GM12891 (cell line): ENCODE results near the gene NAALADL2.

Experiments
- PAX5 ChIP-seq: IDR thresholded peaks from 2 replicates; pipeline ENCODE4 v1.6.1; 2011; ENCODE audit warnings: low read length, moderate library complexity, mild to moderate bottlenecking; ENCODE audit not compliant: insufficient read depth, severe bottlenecking
- POLR2A ChIP-seq: IDR thresholded peaks from 2 replicates; pipeline ENCODE4 v1.6.1; 2011; ENCODE audit warnings: low read depth, low read length, control low read depth
- POLR2AphosphoS5 ChIP-seq: IDR thresholded peaks from 2 replicates; pipeline ENCODE4 v1.6.1; 2011; ENCODE audit warnings: low read depth, low read length, control low read depth
- POU2F2 ChIP-seq: IDR thresholded peaks from 2 replicates; pipeline ENCODE4 v1.6.1; 2011; ENCODE audit warnings: low read depth, mild to moderate bottlenecking, control low read depth, low read length, moderate library complexity
- SPI1 ChIP-seq: IDR thresholded peaks from 2 replicates; pipeline ENCODE4 v1.6.1; 2011; ENCODE audit warnings: low read depth, low read length, control low read depth
- TAF1 ChIP-seq: IDR thresholded peaks from 2 replicates; pipeline ENCODE4 v1.6.1; 2011; ENCODE audit warnings: low read depth, low read length, control low read depth

GRCh38 chr3:175224051-175224450, 364.9 kb downstream of the NAALADL2 start:
- TF ChIP-seq POLR2A, result peak; percentile 56
- peak; percentile 74 for TF ChIP-seq POLR2AphosphoS5
- no peak for TF ChIP-seq TAF1
- no peak for TF ChIP-seq PAX5
- no peak for TF ChIP-seq SPI1
- TF ChIP-seq POU2F2, result no peak
